HEK293 (cell line): ENCODE measurements around the gene RHBDD1.

Experiments
- BCL11A ChIP-seq: fragments of 450-650 bp; formaldehyde crosslinking; IDR thresholded peaks from 2 replicates; pipeline ENCODE4 v1.5.1; 2016; ENCODE audit warnings: low read depth, missing biosample characterization, missing genetic modification characterization
- FEZF1 ChIP-seq: fragments of 450-650 bp; formaldehyde crosslinking; IDR thresholded peaks from 2 replicates; pipeline ENCODE4 v1.5.1; 2016; ENCODE audit warnings: missing biosample characterization, missing genetic modification characterization
- GFI1B ChIP-seq: fragments of 450-650 bp; formaldehyde crosslinking; IDR thresholded peaks from 2 replicates; pipeline ENCODE4 v1.5.1; 2016; ENCODE audit warnings: missing biosample characterization, missing genetic modification characterization
- MZF1 ChIP-seq: fragments of 450-650 bp; formaldehyde crosslinking; IDR thresholded peaks from 2 replicates; pipeline ENCODE4 v1.5.1; 2017; ENCODE audit warnings: missing biosample characterization, missing genetic modification characterization, borderline replicate concordance
- OSR2 ChIP-seq: fragments of 450-650 bp; formaldehyde crosslinking; IDR thresholded peaks from 2 replicates; pipeline ENCODE4 v1.5.1; 2016; ENCODE audit warnings: missing biosample characterization, missing genetic modification characterization
- PRDM2 ChIP-seq: fragments of 450-650 bp; formaldehyde crosslinking; IDR thresholded peaks from 2 replicates; pipeline ENCODE4 v1.5.1; 2016; ENCODE audit warnings: missing biosample characterization, missing genetic modification characterization, borderline replicate concordance
- SCRT1 ChIP-seq: fragments of 450-650 bp; formaldehyde crosslinking; IDR thresholded peaks from 2 replicates; pipeline ENCODE4 v1.5.1; 2016; ENCODE audit warnings: missing biosample characterization, missing genetic modification characterization, borderline replicate concordance
- ZBTB17 ChIP-seq: fragments of 450-650 bp; formaldehyde crosslinking; IDR thresholded peaks from 2 replicates; pipeline ENCODE4 v1.5.1; 2016; ENCODE audit warnings: missing biosample characterization, missing genetic modification characterization
- ZBTB21 ChIP-seq: fragments of 450-650 bp; formaldehyde crosslinking; IDR thresholded peaks from 2 replicates; pipeline ENCODE4 v1.5.1; 2017; ENCODE audit warnings: missing biosample characterization, missing genetic modification characterization
- ZEB2 ChIP-seq: fragments of 450-650 bp; formaldehyde crosslinking; IDR thresholded peaks from 2 replicates; pipeline ENCODE4 v1.5.1; 2016; ENCODE audit warnings: missing biosample characterization, missing genetic modification characterization
- ZFP3 ChIP-seq: fragments of 450-650 bp; formaldehyde crosslinking; IDR thresholded peaks from 2 replicates; pipeline ENCODE4 v1.5.1; 2016; ENCODE audit warnings: low read depth, missing biosample characterization, missing genetic modification characterization
- ZNF146 ChIP-seq: fragments of 450-650 bp; formaldehyde crosslinking; IDR thresholded peaks from 2 replicates; pipeline ENCODE4 v1.5.1; 2016; ENCODE audit warnings: missing biosample characterization, missing genetic modification characterization
- ZNF16 ChIP-seq: fragments of 450-650 bp; formaldehyde crosslinking; IDR thresholded peaks from 2 replicates; pipeline ENCODE4 v1.5.1; 2016; ENCODE audit warnings: low read depth, missing biosample characterization, missing genetic modification characterization
- ZNF214 ChIP-seq: fragments of 450-650 bp; formaldehyde crosslinking; IDR thresholded peaks from 2 replicates; pipeline ENCODE4 v1.5.1; 2017; ENCODE audit warnings: missing biosample characterization, mild to moderate bottlenecking, missing genetic modification characterization, borderline replicate concordance
- ZNF23 ChIP-seq: fragments of 450-650 bp; formaldehyde crosslinking; IDR thresholded peaks from 2 replicates; pipeline ENCODE4 v1.5.1; 2016; ENCODE audit warnings: missing biosample characterization, missing genetic modification characterization, borderline replicate concordance
- ZNF248 ChIP-seq: fragments of 450-650 bp; formaldehyde crosslinking; IDR thresholded peaks from 2 replicates; pipeline ENCODE4 v1.5.1; 2017; ENCODE audit warnings: missing biosample characterization, missing genetic modification characterization
- ZNF292 ChIP-seq: fragments of 450-650 bp; formaldehyde crosslinking; IDR thresholded peaks from 2 replicates; pipeline ENCODE4 v1.5.1; 2016; ENCODE audit warnings: low read depth, missing biosample characterization, missing genetic modification characterization, borderline replicate concordance
- ZNF366 ChIP-seq: fragments of 450-650 bp; formaldehyde crosslinking; conservative IDR thresholded peaks from 2 replicates; pipeline ENCODE4 v1.5.1; 2016; ENCODE audit warnings: missing biosample characterization, missing genetic modification characterization
- ZNF426 ChIP-seq: fragments of 450-650 bp; formaldehyde crosslinking; IDR thresholded peaks from 2 replicates; pipeline ENCODE4 v1.5.1; 2017; ENCODE audit warnings: missing biosample characterization, missing genetic modification characterization, mild to moderate bottlenecking, inconsistent platforms, moderate library complexity
- ZNF664 ChIP-seq: fragments of 450-650 bp; formaldehyde crosslinking; IDR thresholded peaks from 2 replicates; pipeline ENCODE4 v1.5.1; 2016; ENCODE audit warnings: missing biosample characterization, missing genetic modification characterization
- ZNF704 ChIP-seq: fragments of 450-650 bp; formaldehyde crosslinking; IDR thresholded peaks from 2 replicates; pipeline ENCODE4 v1.5.1; 2016; ENCODE audit warnings: missing biosample characterization, missing genetic modification characterization
- ZNF837 ChIP-seq: fragments of 450-650 bp; formaldehyde crosslinking; IDR thresholded peaks from 2 replicates; pipeline ENCODE4 v1.5.1; 2016; ENCODE audit warnings: missing biosample characterization, missing genetic modification characterization
- ZXDB ChIP-seq: fragments of 450-650 bp; formaldehyde crosslinking; IDR thresholded peaks from 2 replicates; pipeline ENCODE4 v1.5.1; 2016; ENCODE audit warnings: missing biosample characterization, missing genetic modification characterization
- TF ChIP-seq, protein P1 (sequence below): fragments of 450-650 bp; formaldehyde crosslinking; IDR thresholded peaks from 2 replicates; pipeline ENCODE4 v1.5.1; 2016; ENCODE audit warnings: missing biosample characterization, missing genetic modification characterization
- TF ChIP-seq, protein P2 (sequence below): fragments of 450-650 bp; formaldehyde crosslinking; IDR thresholded peaks from 2 replicates; pipeline ENCODE4 v1.5.1; 2016; ENCODE audit warnings: missing biosample characterization, missing genetic modification characterization
- TF ChIP-seq, protein P3 (sequence below): fragments of 450-650 bp; formaldehyde crosslinking; IDR thresholded peaks from 2 replicates; pipeline ENCODE4 v1.5.1; 2016; ENCODE audit warnings: missing biosample characterization, missing genetic modification characterization, low read depth

Gene RHBDD1

DNA sequence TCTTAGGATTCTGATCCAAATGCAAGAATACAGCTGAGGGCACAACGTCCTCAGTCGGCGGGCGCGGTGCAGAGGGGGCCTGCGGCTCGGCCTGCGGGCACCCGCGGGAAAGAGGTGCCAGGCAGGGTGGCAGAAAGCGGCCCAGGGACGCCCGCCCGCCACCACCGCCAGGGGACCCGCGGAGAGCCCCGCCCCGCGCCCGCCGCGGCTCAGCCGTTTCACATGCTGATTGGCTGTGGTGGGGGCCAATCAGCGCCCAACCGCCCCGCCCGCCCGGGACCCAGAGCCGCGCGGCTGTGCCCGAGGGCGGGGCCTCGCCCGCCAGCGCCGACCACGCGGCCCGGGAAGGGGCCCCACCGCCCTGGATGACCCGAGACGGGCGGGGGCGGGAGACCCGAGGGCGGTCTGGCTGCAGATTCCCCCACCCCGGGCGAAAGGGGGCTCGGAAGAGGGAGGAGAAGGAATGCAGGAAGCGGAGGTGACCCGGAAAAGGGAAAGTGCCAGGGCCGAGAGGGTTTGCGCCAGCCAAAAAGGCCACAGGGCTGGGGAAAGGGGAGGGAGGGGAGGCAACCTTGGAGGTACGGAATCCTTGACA lies 44.3 kb upstream of the RHBDD1 start (continued):
- TF ChIP-seq ZBTB21 (tag by site-specific recombination) (no peak), ZNF248 (tag by site-specific recombination) (no peak), GFI1B (tag by site-specific recombination) (no peak), ZEB2 (tag by site-specific recombination) (0 out of 2 replicates have a peak, but pooled peaks have one; percentile 7), OSR2 (tag by site-specific recombination) (no peak), ZNF214 (tag by site-specific recombination) (no peak), ZNF704 (tag by site-specific recombination) (no peak), ZNF664 (no peak), ZNF23 (tag by site-specific recombination) (no peak), BCL11A (tag by site-specific recombination) (0 out of 2 replicates have a peak, but pooled peaks have one; percentile 28), ZNF426 (tag by site-specific recombination) (no peak), ZNF292 (tag by site-specific recombination) (no peak), PRDM2 (tag by site-specific recombination) (no peak), FEZF1 (tag by site-specific recombination) (no peak), ZFP3 (no peak), ZNF146 (tag by site-specific recombination) (no peak), ZXDB (tag by site-specific recombination) (peak; percentile 62; the same call in 1 of the 2 replicates), ZNF837 (tag by site-specific recombination) (no peak), ZBTB17 (tag by site-specific recombination) (no peak), SCRT1 (tag by site-specific recombination) (no peak), ZNF366 (tag by site-specific recombination) (0 out of 2 replicates have a peak, but pooled peaks have one; percentile 26), MZF1 (no peak), ZNF16 (tag by site-specific recombination) (no peak)
- TF ChIP-seq, protein P1, sequence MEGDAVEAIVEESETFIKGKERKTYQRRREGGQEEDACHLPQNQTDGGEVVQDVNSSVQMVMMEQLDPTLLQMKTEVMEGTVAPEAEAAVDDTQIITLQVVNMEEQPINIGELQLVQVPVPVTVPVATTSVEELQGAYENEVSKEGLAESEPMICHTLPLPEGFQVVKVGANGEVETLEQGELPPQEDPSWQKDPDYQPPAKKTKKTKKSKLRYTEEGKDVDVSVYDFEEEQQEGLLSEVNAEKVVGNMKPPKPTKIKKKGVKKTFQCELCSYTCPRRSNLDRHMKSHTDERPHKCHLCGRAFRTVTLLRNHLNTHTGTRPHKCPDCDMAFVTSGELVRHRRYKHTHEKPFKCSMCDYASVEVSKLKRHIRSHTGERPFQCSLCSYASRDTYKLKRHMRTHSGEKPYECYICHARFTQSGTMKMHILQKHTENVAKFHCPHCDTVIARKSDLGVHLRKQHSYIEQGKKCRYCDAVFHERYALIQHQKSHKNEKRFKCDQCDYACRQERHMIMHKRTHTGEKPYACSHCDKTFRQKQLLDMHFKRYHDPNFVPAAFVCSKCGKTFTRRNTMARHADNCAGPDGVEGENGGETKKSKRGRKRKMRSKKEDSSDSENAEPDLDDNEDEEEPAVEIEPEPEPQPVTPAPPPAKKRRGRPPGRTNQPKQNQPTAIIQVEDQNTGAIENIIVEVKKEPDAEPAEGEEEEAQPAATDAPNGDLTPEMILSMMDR, result 0 out of 2 replicates have a peak, but pooled peaks have one; percentile 6
- TF ChIP-seq, protein P2, sequence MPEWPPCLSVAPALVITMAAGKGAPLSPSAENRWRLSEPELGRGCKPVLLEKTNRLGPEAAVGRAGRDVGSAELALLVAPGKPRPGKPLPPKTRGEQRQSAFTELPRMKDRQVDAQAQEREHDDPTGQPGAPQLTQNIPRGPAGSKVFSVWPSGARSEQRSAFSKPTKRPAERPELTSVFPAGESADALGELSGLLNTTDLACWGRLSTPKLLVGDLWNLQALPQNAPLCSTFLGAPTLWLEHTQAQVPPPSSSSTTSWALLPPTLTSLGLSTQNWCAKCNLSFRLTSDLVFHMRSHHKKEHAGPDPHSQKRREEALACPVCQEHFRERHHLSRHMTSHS (tag by site-specific recombination), result no peak
- TF ChIP-seq, protein P3, sequence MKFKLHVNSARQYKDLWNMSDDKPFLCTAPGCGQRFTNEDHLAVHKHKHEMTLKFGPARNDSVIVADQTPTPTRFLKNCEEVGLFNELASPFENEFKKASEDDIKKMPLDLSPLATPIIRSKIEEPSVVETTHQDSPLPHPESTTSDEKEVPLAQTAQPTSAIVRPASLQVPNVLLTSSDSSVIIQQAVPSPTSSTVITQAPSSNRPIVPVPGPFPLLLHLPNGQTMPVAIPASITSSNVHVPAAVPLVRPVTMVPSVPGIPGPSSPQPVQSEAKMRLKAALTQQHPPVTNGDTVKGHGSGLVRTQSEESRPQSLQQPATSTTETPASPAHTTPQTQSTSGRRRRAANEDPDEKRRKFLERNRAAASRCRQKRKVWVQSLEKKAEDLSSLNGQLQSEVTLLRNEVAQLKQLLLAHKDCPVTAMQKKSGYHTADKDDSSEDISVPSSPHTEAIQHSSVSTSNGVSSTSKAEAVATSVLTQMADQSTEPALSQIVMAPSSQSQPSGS (tag by site-specific recombination), result no peak
